ENCODE results near the gene EGFLAM. TPM values are rescaled to one million over a fixed set of nuclear protein-coding genes. Genes with fewer than 3 reads are reported as not detected.
"Not testable (repeated sequence)": the region's sequence is repeated elsewhere in the genome, so short reads cannot be mapped to it uniquely, and the experiment has no call there.

The EGFLAM gene
- total RNA-seq, 1 donor from 2014 or later: not detected

DNA sequence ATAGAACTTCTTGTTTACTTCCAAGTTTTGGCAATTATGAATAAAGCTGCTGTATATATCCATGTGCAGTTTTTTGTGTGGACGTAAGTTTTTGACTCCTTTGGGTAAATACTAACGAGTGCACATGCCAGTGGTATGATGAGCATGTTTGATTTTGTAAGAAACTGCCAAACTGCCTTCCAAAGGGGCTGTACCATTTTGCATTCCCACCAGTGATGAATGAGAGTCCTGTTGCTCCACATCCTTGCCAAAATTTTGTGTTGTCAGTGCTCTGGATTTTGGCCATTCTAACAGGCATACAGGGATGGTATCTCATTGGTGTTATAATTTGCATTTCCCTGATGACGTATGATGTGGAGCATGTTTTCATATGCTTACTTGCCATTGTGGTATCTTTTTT is 73.5 kb downstream of the EGFLAM start:
- no peaks in the 10 kb centered on the region for H3K9me3 Mint-ChIP-seq (ENCODE audit: unreplicated experiment)
- no peaks in the 10 kb centered on the region for H3K36me3 Mint-ChIP-seq (ENCODE audit: unreplicated experiment)
- TF ChIP-seq CTCF (IDR thresholded peaks at IDR 0.05): no peak
- H3K4me1 Mint-ChIP-seq (ENCODE audit: unreplicated experiment): no peaks in the 10 kb centered on the region
- no peak overlapping the region for H3K27ac Mint-ChIP-seq (ENCODE audit: unreplicated experiment)
- no peaks in the 10 kb centered on the region for H3K27me3 Mint-ChIP-seq (ENCODE audit: unreplicated experiment)
- DNase-seq (ENCODE audit: extremely low spot score, unreplicated experiment): no peak
- no peak overlapping the region for H3K4me3 Mint-ChIP-seq (ENCODE audit: unreplicated experiment)

- not testable (repeated sequence) for DNase-seq (ENCODE audit: extremely low spot score, unreplicated experiment); H3K9me3 Mint-ChIP-seq (ENCODE audit: unreplicated experiment); H3K4me3 Mint-ChIP-seq (ENCODE audit: unreplicated experiment); H3K36me3 Mint-ChIP-seq (ENCODE audit: unreplicated experiment); H3K27me3 Mint-ChIP-seq (ENCODE audit: unreplicated experiment); H3K27ac Mint-ChIP-seq (ENCODE audit: unreplicated experiment); H3K4me1 Mint-ChIP-seq (ENCODE audit: unreplicated experiment)
Measured at GRCh38 chr5:38333181-38333580, 74.8 kb downstream of the EGFLAM start.

GRCh38 chr5:38338455-38338854 is 80.1 kb downstream of the EGFLAM start:
- Mint-ChIP-seq H3K9me3 (ENCODE audit: unreplicated experiment) (no peaks in the 10 kb centered on the region), H3K4me3 (ENCODE audit: unreplicated experiment) (no peak overlapping the region), H3K27me3 (ENCODE audit: unreplicated experiment) (peaks cover 15% of the 10 kb centered on the region), H3K4me1 (ENCODE audit: unreplicated experiment) (no peaks in the 10 kb centered on the region), H3K27ac (ENCODE audit: unreplicated experiment) (no peak overlapping the region), H3K36me3 (ENCODE audit: unreplicated experiment) (no peaks in the 10 kb centered on the region)
- no peak for TF ChIP-seq CTCF (IDR thresholded peaks at IDR 0.05)
- peak; percentile 79 for DNase-seq (ENCODE audit: extremely low spot score, unreplicated experiment)

DNA sequence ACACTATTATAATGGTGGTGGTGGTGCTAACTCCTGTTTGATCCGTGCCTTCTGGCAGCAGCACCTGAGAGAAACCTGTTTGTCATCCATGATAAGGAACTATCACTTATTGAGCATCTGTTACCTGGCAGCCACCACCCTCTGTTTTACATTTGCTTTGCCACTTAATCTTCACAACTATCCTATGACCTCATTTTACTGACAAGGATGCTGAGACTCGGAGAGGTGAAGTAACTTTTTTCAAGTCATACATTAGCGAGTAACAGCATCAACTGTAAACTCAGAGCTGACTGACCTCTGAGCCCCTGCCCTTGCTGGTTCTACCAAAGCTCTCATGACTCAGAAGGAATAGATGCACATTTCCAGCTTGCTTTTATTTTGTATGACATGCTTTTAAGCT is 81.1 kb downstream of the EGFLAM start:
- Mint-ChIP-seq H3K9me3 (ENCODE audit: unreplicated experiment) (no peaks in the 10 kb centered on the region), H3K4me1 (ENCODE audit: unreplicated experiment) (no peaks in the 10 kb centered on the region), H3K27me3 (ENCODE audit: unreplicated experiment) (peaks cover 15% of the 10 kb centered on the region), H3K4me3 (ENCODE audit: unreplicated experiment) (no peak overlapping the region), H3K36me3 (ENCODE audit: unreplicated experiment) (no peaks in the 10 kb centered on the region), H3K27ac (ENCODE audit: unreplicated experiment) (no peak overlapping the region)
- no peak for TF ChIP-seq CTCF (IDR thresholded peaks at IDR 0.05)
- no peak for DNase-seq (ENCODE audit: extremely low spot score, unreplicated experiment)

DNA sequence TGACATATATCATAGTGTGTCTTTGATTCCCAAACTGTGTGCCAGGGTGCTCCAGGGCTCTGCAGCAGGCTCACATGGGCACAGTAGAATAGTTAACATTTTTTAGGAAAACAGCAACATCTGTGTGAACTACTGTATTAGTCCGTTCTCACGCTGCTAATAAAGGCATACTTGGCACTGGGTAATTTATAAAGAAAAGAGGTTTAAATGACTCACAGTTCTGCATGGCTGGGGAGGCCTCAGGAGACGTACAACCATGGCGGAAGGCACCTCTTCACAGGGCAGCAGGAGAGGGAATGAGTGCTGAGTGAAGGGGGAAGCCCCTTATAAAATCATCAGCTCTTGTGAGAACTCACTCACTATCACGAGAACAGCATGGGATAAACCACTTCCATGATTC is 82.7 kb downstream of the EGFLAM start:
- Mint-ChIP-seq H3K27me3 (ENCODE audit: unreplicated experiment) (peaks cover 22% of the 10 kb centered on the region), H3K4me3 (ENCODE audit: unreplicated experiment) (no peak overlapping the region), H3K27ac (ENCODE audit: unreplicated experiment) (no peak overlapping the region), H3K36me3 (ENCODE audit: unreplicated experiment) (no peaks in the 10 kb centered on the region), H3K4me1 (ENCODE audit: unreplicated experiment) (no peaks in the 10 kb centered on the region), H3K9me3 (ENCODE audit: unreplicated experiment) (no peaks in the 10 kb centered on the region)
- TF ChIP-seq CTCF (IDR thresholded peaks at IDR 0.05): no peak
- DNase-seq (ENCODE audit: extremely low spot score, unreplicated experiment): no peak

GRCh38 chr5:38341641-38342040 is 83.3 kb downstream of the EGFLAM start:
- TF ChIP-seq CTCF (IDR thresholded peaks at IDR 0.05): no peak
- Mint-ChIP-seq H3K27me3 (ENCODE audit: unreplicated experiment) (peaks cover 22% of the 10 kb centered on the region), H3K27ac (ENCODE audit: unreplicated experiment) (no peak overlapping the region), H3K4me3 (ENCODE audit: unreplicated experiment) (no peak overlapping the region), H3K4me1 (ENCODE audit: unreplicated experiment) (no peaks in the 10 kb centered on the region), H3K36me3 (ENCODE audit: unreplicated experiment) (no peaks in the 10 kb centered on the region), H3K9me3 (ENCODE audit: unreplicated experiment) (no peaks in the 10 kb centered on the region)
- no peak for DNase-seq (ENCODE audit: extremely low spot score, unreplicated experiment)

Measured in osteocyte (in vitro differentiated cells).